Measurements from ENCODE around the gene SHTN1.

Gene SHTN1

DNA sequence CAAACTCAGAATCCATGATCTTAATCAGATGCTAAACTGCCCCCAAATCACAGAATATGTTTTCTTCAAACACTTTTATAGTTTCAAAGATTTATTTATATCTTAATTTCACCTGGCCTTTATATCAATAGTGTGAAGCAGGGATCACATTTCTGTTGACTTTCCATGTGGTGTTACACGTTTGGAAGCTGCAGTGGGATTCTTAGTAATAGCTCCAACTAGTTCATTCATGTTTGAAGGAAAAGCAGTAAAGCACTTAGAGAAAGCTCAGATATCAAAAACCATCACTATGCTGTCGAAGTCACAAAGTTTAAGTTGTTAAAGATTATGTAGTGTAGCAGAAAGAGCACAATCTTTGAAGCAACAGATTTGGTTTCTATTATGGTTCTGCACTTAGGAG is 138.9 kb downstream of the SHTN1 start:
- no peak for DNase-seq

DNA sequence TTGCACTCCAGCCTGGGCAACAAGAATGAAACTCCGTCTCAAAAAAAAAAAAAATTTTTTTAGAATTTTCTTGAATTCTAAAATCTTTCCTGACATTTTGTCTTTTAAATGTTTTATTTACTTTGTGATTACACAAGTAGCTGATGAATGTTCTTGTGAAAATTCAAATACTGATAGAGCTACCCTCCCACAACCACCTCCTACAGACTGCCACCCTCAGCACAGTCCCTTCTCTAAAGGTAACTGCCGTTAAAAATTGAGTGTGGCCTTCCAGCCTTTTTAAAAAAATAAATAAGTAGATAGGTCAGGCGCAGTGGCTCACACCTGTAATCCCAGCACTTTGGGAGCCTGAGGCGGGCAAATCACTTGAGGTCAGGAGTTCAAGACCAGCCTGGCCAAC is 140.6 kb downstream of the SHTN1 start:
- no peak for DNase-seq

DNA sequence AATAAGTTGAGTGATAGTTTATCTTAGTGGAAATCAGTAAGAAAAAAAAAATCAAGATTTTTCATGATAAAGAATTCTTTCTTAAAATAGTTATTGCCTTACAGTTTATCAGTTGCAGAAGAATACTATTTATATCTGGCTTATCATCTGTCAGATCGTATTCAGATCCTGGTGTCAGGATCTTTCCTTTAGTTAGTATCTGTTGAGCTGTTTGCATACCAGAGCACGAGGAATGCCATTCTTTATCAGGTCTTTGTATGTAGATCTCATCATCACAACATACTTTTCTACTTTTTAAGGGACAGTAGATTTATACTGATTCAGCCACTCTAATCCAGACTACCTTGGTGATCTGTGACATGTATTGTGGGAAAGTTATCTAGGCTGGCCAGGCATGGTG is 143.2 kb downstream of the SHTN1 start:
- DNase-seq: no peak

DNA sequence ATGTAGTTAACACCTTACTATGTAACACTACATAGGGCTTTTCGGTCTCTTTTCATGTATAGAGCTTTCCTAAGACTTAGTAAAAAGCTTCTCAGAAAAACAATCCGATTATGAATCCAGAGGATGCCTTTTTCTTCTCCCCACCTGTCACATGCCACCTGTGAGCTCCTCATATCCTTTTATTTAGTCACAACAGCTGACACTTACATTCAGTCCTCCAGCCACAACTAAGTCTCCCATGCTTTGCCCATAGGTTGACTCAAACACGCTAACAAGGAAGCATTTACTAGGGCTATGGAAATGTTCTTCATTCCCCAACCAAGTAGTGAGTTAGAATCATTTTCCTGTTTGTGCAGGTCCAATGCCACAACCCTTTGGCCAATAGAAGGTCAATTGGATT is 147.8 kb downstream of the SHTN1 start:
- no peak for DNase-seq

DNA sequence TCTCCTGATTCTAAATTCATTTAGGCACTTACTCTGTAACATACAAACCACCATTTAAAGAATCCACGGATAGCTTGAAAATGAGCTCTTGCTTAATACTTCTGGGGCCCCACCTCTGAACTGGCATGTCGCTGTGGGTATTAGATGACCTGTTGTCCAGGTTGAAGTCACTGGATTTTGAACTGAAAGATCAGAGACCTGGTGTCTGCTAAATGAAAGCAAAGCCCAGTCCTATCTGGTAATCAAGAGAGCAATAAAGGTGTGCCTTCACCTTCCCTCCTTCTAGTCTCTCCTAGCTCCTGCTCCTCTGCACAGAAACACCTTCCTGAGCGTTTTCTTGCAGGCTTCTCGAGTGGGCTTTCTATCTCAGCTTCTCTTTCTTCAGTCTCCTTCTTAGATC is 151.3 kb downstream of the SHTN1 start:
- no peak for DNase-seq

DNA sequence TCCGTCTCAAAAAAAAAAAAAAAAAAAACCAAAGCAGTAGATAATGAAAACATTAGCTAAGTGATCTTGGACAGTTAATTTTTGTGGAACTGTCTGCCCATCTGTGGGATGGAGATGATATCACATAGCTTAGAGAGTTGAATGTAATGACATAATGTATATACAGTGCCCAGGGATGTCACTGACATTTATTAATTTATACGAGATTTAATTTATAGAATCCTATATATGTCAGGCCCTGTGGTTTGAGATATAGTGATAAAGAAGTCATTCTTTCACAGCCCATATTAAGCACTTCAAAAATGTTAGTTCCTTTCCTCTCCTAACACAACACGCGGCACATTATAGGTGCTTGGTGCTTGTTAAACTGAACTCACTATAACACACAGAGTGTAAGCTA is 151.7 kb downstream of the SHTN1 start:
- DNase-seq: no peak

DNA sequence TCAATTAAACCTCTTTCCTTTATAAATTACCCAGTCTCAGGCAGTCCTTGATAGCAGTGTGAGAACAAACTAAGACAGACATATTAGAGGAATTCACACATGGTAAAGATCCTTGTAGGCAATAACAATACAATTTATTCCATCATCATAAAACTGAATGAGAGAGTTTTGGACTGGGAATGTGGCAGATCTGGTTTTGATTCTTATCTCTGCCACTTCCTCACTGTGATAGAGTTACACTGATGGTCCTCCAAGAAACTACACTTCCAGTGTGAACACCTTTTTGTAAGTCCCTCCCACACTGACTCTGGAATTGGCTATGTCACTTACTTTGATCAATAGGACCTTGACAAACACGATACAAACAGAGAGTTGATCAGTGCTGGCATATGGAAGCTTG is 152.7 kb downstream of the SHTN1 start:
- DNase-seq: no peak

DNA sequence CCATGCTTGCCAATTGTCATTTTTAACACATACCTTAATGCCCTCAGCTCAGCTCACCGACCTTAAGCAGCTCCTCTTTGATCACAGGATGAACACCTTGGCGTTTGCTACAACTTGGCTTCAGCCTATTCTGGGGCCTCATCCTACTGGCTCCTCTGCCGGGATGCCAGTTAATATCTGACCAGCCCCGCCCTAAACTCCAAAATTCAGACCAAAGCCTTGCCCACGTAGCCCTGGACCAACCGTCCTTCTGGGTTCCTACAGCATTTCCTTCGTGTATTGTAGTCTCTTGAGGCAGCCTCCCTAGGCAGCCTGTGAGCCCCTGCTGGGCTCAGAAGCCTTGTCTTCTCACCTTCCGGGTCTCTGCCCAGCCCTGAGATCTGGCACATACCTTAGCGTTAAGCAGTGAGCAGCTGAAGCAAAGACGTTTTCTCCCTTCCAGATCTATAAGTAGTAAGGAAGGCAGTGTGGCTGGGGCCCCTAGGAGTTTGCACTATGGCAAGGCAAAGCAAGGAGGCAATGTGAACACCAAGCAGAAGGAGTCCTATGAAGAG is 154.9 kb downstream of the SHTN1 start:
- no peak for DNase-seq

DNA sequence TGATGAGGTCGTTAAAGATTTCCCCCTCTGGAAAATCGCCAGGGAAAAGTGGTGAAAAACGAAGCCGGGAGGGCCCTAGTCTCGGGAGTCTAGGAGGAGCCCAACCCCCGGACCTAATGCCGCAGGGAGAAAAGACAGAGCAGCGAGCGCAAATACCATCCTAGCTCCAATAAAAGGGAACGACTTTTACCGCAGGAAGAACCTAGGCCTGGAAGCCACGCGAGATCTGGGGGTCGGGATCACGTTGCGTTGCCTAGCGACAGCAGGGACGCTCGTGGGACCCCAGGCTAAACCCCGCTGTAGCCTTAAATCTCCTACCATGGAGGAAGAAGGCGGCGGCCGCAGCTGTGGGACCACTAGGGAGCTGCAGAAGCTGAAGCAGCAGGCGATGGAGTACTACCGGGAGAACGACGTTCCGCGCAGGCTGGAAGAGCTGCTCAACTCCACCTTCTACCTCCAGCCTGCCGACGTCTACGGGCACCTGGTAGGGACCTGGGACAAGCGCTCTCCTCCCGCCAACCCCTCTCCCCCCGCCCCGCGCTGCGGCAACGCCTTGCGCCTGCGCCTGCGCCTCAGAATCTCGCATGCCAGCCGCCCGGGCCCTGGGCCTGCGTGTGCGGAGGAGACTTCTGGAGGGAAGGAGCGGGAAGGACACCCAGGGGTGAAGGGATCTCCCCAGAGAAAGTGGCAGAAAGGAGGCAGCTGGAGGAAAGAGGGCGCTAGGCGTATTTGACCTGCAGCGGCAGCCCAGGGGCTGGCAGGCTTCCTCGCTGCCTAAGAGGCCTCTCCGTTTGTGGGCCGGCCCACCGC is 155.5 kb downstream of the SHTN1 start, which contains the start of gene ENO4:
Gene ENO4, plus strand, starts transcription at position 252 of the 810 bp plus-strand sequence. Its CDS starts 68 bp downstream, at position 320.
- no peak for DNase-seq

DNA sequence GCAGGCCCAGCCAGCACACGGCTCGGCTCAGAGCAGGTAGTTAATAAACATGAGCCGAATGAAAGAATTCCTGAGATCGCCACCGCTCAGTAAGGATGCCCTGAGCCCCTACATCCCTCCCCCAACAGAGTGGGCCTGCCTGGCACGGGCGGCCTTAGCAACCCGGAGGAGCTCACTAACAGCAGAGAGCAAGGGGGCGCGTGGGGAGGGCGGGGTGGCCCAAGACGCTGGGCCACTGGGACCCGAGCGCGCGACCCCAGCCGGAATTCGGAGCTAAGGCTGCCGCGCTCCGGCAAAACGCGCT is 156.1 kb downstream of the SHTN1 start:
- DNase-seq: no peak

DNA sequence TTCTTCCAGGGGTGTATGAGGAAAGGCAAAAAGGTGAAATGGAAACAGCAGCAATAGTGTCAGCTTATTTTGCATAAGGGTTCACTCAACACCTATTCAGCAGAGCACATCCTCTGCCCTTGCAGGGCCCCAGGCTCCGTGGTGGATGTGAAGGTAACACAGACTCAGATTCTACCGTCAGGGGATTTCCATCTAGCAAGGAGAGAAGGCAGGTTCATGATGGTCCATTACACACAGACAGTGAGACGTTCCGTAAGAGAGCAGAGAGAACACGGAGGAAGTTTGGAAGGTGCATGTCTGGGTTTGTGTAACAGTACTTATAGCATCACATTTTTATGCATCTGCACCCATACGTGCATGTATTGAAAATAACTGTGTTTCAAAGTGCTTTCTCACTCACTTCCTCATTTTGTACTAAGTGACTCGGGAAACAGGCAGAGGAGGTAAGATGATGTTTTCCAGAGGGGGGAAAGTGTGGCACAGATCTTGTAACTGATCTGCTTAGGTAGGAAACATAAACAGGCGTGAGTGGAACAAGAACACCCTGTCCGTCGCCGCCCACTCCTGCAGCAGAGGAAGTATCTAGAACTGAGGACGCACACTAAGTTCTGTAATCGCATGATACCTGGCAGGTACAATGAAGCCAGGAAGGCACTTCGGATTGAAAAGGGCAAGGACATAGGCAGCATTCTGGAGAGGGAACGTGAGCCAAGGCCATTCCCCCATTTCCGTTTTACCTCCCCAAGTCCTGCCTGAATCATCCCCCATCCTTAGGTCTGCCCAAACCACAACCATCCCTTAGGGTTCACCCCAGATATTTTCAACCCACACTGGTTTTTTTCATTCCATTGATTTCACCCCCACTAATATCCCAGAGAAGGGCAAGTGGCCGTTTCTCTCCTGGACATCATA is 156.7 kb downstream of the SHTN1 start:
- DNase-seq: no peak

DNA sequence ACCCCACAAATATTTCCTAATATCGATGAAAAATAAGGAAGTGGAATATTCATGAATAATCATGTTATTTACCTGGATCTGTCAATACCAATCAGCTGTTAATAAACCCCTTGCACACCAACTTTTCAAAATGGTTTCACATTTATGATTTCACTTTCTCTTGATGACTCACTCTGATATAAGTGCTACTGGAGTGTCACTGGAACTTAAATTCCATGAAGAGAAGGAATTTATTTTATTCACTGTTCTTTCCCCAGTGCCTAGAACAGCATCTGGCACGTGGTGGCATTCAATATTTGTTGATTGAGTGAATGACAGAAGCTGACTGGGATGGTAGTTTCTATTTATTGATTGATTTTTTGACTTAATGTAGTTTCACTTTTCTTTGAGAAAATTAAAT is 159.2 kb downstream of the SHTN1 start:
- no peak for DNase-seq

DNA sequence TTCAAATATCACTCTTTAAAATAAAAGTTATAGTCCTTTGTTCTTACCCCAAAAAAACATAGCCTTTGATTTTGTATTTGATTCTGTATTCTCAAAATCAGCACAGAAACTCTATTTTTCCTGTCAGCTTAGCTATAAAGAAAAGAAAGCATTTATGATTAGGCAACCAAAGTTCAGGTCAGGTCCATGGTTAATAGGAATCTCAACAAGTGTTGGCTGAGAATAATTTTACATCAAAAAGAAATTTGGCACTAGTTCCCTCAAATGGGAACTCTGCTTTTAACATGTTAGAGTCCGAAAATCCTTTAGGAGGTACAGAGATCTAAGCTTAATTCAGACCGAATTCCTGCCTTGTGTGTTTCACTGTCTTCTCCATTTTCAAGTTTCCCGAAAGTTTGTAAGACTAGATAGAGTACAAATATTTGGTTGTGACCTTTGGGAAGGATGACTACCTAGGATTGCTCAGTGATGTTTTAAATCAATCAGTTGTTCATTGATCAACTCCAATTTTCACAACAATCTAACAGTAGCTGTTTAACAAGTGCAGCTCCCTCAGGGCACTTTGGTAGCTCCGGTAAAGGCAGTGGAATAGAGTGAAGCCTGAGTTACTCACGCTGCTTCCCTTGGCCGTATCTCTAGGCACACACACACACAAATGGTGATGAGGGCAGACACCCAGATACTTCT is 164.5 kb downstream of the SHTN1 start:
- no peak for DNase-seq

DNA sequence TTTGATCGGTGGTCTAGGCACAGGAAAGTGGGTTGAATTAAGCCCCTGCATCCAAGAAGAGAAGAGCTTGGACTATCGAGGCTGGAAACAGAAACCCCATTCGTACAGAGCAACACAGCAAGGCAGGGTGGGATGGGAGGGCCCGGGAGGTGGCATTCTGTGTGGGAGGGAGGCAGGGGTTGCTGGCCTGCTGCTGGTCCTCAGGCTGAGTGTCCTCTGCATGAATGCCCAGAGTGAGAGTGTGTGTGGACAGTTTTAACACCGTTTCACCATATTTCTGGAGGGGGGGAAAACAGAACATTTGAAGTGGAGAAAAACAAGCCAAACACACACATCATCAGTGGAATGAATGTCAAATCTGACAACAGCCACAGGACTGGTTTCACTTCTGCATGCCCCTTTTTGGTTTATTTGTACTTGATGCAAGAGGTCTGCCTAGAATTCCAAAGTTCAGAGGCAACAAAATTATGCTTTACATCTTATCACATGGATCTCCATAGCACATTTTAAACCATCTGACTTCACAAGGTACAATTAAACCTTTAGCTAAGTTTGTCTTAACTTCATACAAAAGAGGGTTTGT is 166.8 kb downstream of the SHTN1 start:
- DNase-seq: no peak

DNA sequence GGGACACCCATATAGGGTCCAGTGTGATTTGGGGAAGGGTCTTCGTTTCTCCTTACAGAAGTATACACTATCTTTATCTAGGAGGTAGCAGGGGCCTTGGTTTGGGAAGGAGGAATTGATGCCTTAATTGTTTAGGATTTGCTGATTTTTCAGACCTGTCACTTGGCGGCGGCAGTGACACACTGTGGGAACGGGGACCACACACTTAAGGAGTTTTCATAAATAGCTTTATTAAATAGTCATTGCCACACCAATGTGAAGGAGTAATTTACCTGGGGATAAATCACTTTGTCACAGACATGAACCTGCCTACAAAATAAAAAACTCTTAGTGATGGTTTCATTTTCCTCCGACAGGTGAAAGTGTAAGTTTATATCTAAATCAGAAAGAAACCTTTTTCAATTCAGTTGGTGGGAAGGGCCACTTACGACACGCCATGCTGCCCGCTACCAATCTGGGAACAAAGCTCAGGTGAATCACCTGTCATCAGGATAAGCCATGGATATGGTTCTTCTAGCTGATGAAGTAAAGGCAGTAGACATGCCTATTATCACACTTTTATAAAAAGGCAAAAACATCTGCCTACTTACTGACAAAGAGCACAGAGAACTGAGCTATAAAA is 168.0 kb downstream of the SHTN1 start:
- no peak for DNase-seq

DNA sequence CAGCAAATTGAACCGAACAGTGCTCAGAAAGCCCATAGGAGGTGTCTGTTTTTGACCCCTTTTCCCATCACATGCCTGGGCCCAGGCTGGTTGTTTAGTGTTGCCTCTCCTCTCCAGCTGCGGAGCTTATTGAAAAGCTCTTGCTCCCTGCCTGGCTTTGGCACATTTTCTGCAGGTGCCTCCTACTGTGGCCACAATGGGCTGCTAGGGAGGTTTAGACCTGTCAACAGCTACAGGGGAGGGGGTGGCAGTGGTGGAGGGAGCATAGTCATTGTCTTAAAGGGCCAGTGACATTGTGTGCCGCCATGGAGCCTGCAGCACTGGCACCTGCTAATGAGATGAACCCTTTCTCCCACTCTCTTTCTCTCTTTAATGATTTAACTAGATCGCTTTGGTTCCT is 168.9 kb downstream of the SHTN1 start:
- DNase-seq: no peak

DNA sequence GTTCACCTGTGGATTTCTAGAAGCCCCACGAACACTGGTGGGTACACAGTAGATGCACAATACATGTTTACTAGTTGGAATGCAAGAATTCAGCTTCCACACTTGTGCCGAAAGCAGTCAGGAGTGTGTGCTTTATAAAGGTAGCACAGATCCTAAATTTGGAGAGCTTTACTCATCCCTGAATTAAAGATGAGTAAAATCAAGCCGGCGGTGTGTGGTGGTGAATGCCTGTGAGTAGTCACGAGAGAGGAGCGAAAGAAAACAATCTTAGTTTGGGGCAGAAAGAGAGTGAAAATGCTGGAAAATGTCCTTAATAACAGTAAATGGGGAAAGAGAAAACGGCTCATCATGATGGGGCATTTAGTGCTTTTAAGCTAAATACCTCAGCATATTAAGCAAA is 169.3 kb downstream of the SHTN1 start:
- DNase-seq: no peak

DNA sequence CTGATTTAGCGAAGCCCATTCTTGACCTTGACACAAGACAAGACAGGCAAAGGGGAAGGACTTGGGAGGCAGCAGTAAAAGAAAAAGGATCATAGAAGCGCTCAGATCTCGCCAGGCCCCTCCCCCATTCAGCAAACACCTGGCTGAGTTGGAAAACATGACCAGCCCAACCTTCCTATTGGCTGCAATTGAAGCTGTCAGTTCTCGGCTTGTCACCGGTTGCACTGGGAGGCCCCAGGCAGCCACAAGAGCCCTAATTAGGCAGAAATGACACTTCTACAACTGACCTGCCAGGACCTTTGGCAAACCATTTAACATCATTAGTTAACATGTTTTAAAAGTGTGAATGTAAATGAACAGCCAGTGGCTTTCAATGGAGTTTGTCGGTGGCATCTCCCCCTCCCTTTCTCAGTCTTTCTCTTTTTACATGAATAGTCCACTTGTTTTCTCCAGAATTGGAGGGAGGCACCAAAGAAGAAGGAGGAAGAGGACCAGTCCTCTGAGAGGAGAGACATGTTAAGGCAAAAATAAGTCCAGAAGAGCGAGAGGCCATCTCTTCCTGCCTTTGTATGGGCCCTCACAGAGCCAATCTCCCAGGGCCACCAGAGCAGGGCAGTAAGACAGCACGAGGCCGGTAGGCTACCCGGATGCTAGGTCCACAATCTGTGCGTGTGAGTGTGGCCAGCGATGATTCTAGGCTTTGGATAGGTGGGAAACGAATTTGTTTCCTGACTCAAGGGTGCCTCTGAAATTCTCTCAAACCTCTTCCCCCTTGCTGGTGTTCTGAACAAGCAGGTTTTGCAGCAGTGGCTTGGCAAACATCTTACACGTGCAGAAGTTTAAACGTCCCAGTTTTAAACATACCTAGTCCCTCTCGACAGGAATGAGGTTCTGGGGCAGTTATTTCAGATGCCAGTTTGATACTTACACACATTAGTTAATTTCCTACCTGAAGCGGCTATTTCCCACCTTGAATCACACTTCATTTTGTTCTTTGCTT is 170.7 kb downstream of the SHTN1 start:
- DNase-seq: no peak

DNA sequence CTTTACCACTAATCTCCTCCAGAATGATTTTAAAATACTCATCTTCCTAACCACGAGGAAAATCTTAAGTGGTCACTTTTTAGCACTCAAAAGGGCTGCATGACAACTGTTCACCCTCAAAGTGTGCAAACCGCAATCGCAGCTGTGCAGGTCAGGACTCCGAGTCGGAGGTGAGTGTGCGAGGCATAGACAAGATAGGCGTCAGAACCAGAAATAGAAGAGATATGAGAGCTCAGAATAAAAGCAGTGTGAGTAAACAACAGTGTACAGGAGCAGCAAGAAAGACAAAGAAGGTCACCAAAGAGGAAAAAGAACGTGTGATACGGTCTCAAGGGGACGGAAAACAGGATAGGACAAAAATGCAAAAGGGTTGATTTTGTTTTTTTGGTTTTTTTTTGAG is 173.2 kb downstream of the SHTN1 start:
- no peak for DNase-seq

Data from activated CD8-positive, alpha-beta memory T cell treated with anti-CD3 and anti-CD28 coated beads for 24 hours (primary cell).